Osteocyte (in vitro differentiated cells): ENCODE measurements around the gene SCNN1A. TPM values are rescaled to one million over a fixed set of nuclear protein-coding genes. Genes with fewer than 3 reads are reported as not detected.

Experiments used
- DNase-seq: peaks from one replicate; pipeline ENCODE4 v3.0.0; 2021; ENCODE audit warnings: mixed read lengths; ENCODE audit not compliant: unreplicated experiment; ENCODE audit errors: extremely low spot score
- H3K27ac Mint-ChIP-seq: one replicate; pipeline ENCODE4 v1.8.0; 2021; ENCODE audit warnings: mild to moderate bottlenecking, mixed read lengths; ENCODE audit not compliant: unreplicated experiment
- H3K27me3 Mint-ChIP-seq: one replicate; pipeline ENCODE4 v1.8.0; 2021; ENCODE audit warnings: mixed read lengths; ENCODE audit not compliant: unreplicated experiment
- H3K36me3 Mint-ChIP-seq: one replicate; pipeline ENCODE4 v1.8.0; 2021; ENCODE audit warnings: mixed read lengths; ENCODE audit not compliant: unreplicated experiment
- H3K4me1 Mint-ChIP-seq: one replicate; pipeline ENCODE4 v1.8.0; 2021; ENCODE audit warnings: mixed read lengths; ENCODE audit not compliant: unreplicated experiment
- H3K4me3 Mint-ChIP-seq: one replicate; pipeline ENCODE4 v1.8.0; 2021; ENCODE audit warnings: mild to moderate bottlenecking, moderate library complexity, mixed read lengths; ENCODE audit not compliant: unreplicated experiment
- H3K9me3 Mint-ChIP-seq: one replicate; pipeline ENCODE4 v1.8.0; 2021; ENCODE audit warnings: mixed read lengths; ENCODE audit not compliant: unreplicated experiment
- CTCF ChIP-seq: fragments of 200-600 bp; sonication (generic); IDR thresholded peaks from 2 replicates; pipeline ENCODE4 v1.5.0; 2021; ENCODE audit warnings: antibody characterized with exemption, mild to moderate bottlenecking, moderate library complexity
- total RNA-seq: library from RNA; stranded (reverse); gene quantifications from 2 replicates; pipeline ENCODE4 v1.2.1, GENCODE V29; 2021

The SCNN1A gene
- total RNA-seq, 1 donor from 2014 or later: 2.5 TPM

GRCh38 chr12:6372403-6373003, 2.9 kb downstream of the SCNN1A start:
- no peak for TF ChIP-seq CTCF
- Mint-ChIP-seq H3K9me3 (no peaks in the 10 kb centered on the region), H3K36me3 (no peaks in the 10 kb centered on the region), H3K27me3 (no peaks in the 10 kb centered on the region), H3K4me1 (peaks cover 81% of the 10 kb centered on the region), H3K4me3 (peak overlapping the region; percentile 7), H3K27ac (peak overlapping the region; percentile 96)
- no peak for DNase-seq

- Mint-ChIP-seq H3K4me1 (peaks cover 68% of the 10 kb centered on the region), H3K27me3 (no peaks in the 10 kb centered on the region)
These were observed 4.2 kb downstream of the SCNN1A start for GRCh38 chr12:6370994-6371754.

DNA sequence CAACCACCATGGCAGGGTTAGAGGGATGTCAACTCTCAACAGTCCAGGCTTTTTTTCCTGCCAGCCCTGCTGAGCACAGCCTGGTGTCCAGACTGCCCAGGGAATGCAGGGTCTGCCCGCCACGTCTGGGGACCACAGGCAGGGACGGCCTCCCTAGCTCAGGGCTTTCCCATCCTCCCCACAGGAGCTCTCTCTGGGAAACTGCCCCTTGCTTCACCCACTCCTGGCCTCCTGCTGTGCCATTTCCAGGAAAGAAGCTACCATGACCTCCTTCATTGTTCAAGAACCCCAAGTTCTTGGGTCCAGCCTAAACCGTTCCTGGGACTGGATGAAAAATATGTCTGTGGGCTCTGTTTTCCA, 4.8 kb downstream of the SCNN1A start:
- H3K9me3 Mint-ChIP-seq: no peaks in the 10 kb centered on the region
- H3K4me3 Mint-ChIP-seq: no peak overlapping the region
- peak overlapping the region; percentile 88 for H3K27ac Mint-ChIP-seq
- H3K27me3 Mint-ChIP-seq: no peaks in the 10 kb centered on the region
- H3K4me1 Mint-ChIP-seq: peaks cover 62% of the 10 kb centered on the region
- no peak for DNase-seq
- no peak for TF ChIP-seq CTCF
- H3K36me3 Mint-ChIP-seq: no peaks in the 10 kb centered on the region

More at GRCh38 chr12:6370994-6371754, 4.2 kb downstream of the SCNN1A start:
- peak overlapping the region; percentile 14 for H3K4me3 Mint-ChIP-seq
- DNase-seq: no peak
- peak; percentile 34 for TF ChIP-seq CTCF
- no peaks in the 10 kb centered on the region for H3K9me3 Mint-ChIP-seq
- H3K27ac Mint-ChIP-seq: peak overlapping the region; percentile 96
- H3K36me3 Mint-ChIP-seq: no peaks in the 10 kb centered on the region

DNA sequence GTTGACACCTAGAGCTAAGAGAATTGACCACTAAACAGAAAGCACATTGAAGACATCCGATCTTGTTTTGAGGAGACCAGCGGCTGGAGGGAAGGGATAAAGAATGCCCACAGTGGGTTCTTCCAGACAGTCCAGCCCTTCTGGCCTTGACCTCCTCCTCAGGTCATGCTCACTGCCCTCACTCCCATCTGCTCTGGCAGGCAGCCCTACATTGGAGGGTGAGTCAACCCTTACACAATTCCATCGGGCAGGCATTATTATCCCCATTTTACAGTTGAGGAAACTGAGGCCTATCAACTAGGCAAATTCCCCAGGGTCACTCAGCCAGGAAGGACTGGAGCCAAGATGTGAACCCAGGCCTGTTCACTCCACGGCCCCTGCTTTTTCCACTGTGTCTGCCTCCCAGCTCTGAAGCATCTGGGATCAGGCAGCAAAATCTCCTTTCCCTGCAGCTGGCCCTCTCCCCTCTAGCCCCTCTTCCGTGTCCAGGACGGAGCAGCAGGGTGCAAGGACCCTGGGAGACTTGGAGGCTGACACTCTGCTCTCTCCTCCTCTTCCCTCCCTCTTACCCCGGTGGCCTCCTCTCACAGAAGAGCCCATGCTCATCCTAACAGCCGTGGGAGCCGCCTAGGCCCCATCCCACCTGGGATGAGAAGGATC, 5.3 kb downstream of the SCNN1A start:
- Mint-ChIP-seq H3K27ac (peak overlapping the region; percentile 88), H3K36me3 (no peaks in the 10 kb centered on the region)

More for the DNA sequence above, 5.3 kb downstream of the SCNN1A start:
- Mint-ChIP-seq H3K27me3 (no peaks in the 10 kb centered on the region), H3K9me3 (no peaks in the 10 kb centered on the region), H3K4me3 (no peak overlapping the region), H3K4me1 (peaks cover 57% of the 10 kb centered on the region)
- no peak for TF ChIP-seq CTCF
- DNase-seq: no peak
